Activated T-helper 9 cell treated with anti-CD3 and anti-CD28 coated beads, Interleukin-2, amount 50 U/mL, for 16 hours (primary cell): Measurements from ENCODE around the gene DGKI.

ENCODE experiments used
- DNase-seq: peaks from one replicate; pipeline ENCODE4 v3.0.0-alpha.2; 2020; ENCODE audit warnings: low read depth

The DGKI gene

GRCh38 chr7:137685433-137686164 lies 161.2 kb downstream of the DGKI start:
- DNase-seq: no peak

DNA sequence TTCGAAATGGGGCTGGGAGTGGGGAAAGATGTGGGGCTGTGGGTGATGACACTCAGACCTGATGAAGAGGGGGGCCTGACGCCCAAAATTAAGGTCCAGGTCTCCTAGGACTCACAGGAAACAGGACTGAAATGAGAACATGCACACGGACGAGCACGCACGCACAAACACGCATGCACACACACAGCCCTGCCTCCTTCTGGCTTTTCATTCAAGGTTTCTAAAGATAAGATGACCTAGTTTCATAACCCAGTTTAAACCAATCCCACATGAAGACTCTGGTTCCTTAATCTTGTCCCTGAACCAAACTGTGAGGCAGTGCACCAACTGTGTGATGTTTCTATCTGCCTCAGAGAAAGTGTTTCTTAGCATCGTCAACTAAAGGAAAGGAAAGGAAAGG lies 162.0 kb downstream of the DGKI start:
- DNase-seq: no peak

GRCh38 chr7:137684316-137684715 lies 162.5 kb downstream of the DGKI start:
- no peak for DNase-seq

DNA sequence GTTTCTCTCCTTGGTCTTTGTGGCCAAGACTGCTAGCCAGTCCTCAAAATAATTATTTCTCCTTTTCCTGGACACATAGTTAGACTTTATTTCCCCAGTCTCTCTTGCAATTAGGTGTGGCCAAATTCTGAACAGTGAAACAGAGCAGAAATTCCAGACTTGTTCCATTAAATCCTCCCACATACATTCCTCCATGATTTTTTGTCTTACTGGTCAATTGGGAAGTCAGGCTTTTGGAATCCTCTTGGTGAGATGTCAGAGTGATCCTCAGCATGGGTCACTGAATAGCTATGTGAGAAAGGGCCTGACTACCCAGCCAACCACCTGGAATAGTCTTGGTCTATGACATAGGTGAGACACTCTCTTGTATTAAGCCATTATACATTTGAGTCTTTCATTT lies 164.2 kb downstream of the DGKI start:
- no peak for DNase-seq

DNA sequence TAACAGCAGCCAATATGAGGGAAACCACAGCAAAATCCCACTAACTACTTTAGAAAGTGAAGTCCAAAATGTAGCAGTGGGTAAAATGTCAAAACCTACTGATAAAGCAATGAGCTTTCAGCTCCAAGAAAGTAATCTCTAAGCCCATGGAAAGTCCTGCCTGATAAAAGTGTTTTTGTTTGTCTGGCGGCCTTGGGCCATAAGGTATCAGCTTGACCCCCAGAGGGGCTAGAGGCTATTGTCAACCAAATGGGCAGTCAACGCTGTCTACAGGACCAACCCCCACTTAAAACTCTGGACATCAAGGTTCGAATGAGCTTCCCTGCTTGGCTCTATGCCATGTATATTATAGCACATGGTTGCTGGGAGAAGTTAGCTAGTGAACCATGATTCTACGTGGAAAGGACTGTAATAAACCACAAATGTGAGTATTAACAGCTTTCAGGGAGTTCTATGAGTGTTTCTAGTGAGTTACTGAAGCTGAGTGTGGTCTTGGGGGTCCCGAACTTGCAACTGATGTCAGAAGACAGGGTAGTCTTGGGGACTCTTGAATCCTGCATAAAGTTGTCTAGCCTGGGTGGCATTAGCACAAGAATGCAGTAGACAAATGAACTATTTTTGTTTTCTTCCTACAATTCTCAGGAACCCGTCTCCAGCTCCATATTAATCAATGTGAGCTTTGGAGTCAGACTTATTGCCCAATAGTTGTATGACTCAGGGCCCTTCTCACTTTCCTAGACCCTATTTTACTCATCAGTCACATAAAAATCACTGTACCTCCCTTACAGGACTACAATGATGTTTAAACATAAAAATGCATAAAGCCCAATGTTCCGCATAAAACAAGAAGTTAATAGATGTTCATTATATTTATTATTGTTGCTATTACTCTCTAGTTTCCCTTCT lies 164.9 kb downstream of the DGKI start:
- no peak for DNase-seq

GRCh38 chr7:137674551-137675409 lies 172.0 kb downstream of the DGKI start:
- no peak for DNase-seq

GRCh38 chr7:137674048-137674447 lies 172.7 kb downstream of the DGKI start:
- DNase-seq: no peak

- no peak for DNase-seq
Observed at GRCh38 chr7:137671920-137672319, 174.9 kb downstream of the DGKI start.

- no peak for DNase-seq
Observed at GRCh38 chr7:137670222-137671064, 176.3 kb downstream of the DGKI start.

GRCh38 chr7:137669706-137670105 lies 177.1 kb downstream of the DGKI start:
- no peak for DNase-seq

- DNase-seq: no peak
Observed at GRCh38 chr7:137668404-137668803, 178.4 kb downstream of the DGKI start.

DNA sequence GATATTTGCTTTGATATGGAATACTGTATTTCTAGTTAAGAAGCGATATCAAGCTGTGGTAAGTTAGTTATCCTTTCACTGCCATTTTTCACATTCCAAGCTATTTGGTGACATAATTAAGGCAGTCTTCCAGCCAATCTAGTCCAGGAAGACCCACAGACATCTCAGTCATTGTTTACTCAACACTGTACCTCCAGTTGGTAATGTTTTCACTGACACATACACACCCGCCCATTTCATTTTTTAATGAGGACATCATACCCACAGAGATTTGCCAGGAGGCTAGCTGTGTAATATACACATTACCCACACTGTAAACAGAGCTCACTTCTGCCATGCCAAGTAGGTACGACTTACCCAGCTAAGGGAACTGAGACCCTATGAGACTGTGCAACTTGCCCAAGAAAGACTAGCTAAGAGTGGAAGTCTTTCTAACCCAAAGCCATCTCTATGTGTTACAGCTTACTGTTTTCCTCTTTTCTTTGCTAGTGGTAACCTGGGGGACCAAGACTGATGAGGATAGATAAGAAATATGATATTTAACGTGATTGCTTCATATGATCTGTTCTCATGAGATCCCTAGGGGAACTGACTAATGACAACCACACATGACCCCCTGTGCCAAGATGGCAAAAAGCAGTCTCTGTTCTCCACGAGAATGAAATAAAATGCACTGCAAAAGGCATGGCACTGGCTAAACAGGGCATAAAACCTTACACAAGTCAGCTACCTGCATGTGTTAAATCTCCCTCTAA lies 179.0 kb downstream of the DGKI start:
- DNase-seq: no peak

DNA sequence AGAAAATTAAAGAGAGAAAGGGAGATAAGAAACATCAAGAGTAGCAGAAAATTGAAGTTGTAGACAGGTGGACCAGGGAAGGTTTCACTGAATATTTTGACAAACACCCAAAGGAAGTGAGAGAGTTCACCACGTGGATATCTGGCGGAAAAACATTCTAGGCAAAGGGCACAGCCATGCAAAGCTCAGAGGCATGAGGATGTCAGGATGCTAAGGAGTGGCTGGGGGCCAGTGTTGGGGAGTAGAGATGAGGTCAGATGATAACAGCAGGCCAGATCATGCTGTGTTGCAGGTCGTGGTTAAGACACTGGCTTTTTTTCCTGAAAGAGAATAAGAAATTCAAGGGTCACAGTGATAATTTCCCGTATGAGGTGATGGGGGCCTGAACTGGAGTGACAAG lies 181.9 kb downstream of the DGKI start:
- DNase-seq: no peak

DNA sequence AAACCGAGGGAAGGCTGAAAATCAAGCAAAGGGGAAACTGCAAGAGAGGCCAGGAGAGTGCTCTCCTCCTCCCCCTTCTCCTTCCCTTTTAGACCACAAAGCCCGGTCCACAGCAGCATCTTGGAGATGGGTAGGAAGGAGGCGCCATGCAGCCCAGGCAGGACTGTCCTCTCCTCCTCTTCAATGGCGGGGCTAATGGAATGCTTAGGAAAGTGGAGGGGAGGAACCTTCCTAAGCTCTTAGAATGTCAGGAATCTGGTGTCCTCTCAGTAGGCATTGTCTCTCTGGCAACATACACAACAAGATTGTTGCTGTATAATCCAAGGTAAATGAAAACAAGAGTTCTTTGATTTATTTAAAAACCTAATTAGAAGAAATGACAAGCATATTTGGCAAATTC lies 185.1 kb downstream of the DGKI start:
- DNase-seq: no peak

DNA sequence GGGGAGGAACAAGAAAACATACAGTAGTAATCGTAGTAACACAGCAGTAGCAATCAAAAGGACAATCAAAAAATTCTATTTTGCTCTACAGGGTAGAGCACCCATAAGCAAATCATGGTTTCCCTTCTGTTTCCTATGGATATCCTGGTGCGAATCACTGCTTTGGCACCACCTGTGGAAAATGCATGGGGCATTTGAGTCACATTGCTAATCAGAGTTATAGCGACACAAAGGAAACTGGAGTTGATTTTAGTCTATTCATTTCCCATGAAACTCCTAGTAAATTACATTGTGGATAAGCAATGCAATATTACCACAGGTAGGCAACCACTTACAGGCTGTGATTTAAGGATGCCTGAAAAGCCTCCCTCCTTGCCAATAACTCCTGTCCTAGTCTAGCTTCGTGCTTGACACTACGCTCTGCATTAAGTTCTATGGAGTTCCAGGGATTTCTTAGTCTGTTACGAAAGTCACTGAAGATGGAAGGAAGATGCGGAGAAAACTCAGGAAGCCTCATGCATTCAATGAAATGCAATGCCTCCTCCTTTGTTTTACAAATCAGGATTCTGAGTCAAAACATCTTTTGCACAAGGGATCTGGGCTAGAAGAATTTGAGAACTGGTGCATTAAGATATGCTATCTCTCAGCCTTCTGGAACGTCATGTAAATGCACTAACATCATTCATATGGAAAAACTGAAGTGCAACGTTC lies 188.4 kb downstream of the DGKI start:
- no peak for DNase-seq

DNA sequence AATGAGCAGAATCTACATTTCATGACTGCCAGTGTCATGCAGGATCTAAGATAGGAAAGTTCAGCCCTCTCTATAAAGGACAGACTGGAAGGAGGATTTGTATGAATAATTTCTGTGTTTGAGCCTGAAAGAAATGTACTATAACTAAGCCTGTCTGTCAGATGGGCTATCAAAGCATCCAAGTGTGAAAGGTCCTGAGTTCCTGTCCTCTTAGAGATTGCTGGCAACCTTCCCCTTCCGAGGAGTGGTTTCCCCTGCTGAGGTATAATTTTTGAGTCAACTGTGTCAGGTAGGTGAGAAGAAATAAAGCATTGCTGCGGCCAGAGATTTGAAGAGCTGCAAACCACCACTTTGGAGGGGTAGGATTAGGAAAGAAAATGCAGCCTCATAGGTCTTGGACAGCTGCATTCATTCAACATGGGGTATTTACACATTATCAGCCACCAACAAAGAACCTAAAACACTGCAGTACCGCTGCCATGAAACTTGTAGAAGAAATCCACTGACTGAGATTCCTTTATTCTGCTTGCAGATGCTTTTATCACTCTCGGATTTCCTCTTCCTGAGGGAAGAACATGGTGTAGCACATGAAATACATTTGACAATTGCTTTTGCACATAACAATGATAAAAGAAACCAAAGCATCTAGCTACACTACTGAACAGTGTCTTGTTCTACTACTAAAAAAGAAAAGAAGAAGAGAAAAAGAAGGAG lies 189.1 kb downstream of the DGKI start:
- no peak for DNase-seq

GRCh38 chr7:137656850-137657232 lies 189.9 kb downstream of the DGKI start:
- DNase-seq: no peak

GRCh38 chr7:137656227-137656849 lies 190.4 kb downstream of the DGKI start:
- peak; percentile 33 for DNase-seq

DNA sequence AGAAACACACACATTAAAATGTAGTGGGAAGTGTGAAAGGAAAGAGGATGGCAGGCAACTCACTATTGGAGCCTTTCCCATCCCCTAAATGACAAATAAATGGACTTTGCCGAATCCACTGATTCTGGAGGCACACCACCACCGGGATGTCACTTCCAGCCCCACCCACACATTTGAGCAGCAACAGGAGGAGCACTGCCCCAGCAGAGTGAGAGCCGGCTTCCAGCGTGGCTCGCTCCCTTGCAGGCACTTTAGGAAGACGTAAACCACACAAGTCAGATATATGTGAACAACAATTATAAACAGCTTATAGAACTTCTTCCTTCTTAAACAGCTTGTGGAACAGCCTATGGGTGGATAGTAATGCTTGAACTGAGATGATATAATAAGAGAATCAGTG lies 191.0 kb downstream of the DGKI start:
- DNase-seq: no peak
